Measurements from ENCODE around the gene EVPL. TPM values are rescaled to one million over a fixed set of nuclear protein-coding genes. Genes with fewer than 3 reads are reported as not detected.
"Not testable (repeated sequence)": the region's sequence is repeated elsewhere in the genome, so short reads cannot be mapped to it uniquely, and the experiment has no call there.

The EVPL gene
- polyA plus RNA-seq, 1 donor, result 63.2 TPM

DNA sequence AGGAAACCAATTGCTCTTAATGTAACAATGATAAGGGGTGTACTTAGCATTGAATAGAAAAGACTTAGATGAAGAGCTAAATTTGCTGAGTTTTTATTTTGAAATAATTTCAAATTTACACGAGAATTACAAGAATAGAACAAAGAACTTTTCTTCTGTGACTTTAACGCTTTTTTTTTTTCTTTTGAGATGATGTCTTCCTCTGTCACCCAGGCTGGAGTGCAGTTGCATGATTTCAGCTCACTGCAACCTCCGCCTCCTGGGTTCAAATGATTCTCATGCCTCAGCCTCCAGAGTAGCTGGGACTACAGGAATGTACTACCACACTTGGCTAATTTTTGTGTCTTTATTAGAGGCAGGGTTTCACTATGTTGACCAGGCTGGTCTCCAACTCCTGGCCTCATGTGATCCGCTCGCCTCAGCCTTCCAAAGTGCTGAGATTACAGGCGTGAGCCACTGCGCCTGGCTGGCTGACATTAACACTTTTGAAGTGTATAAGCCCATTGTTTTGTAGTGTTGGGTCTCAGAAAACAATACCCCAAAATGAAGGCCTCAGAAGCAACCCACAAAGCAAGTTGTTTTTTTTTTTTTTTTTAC, 46.0 kb downstream of the EVPL start:
- Histone ChIP-seq H3K27ac (ENCODE audit: low read length) (peak overlapping the region; percentile 14), H3K4me3 (ENCODE audit: low read length) (no peak overlapping the region), H3K4me1 (ENCODE audit: control insufficient read depth, insufficient read depth, low read length) (peaks cover 42% of the 10 kb centered on the region), H3K36me3 (ENCODE audit: control insufficient read depth, insufficient read depth, low read length) (peaks cover 2% of the 10 kb centered on the region), H3K27me3 (ENCODE audit: control insufficient read depth, insufficient read depth, low read length) (no peaks in the 10 kb centered on the region), H3K9me3 (ENCODE audit: control insufficient read depth, low read depth, low read length) (no peaks in the 10 kb centered on the region)
- WGBS (ENCODE audit: insufficient coverage, low lambda C conversion rate), result no CpG with 5 or more reads among the region's 7 CpGs
- no peak for DNase-seq

DNA sequence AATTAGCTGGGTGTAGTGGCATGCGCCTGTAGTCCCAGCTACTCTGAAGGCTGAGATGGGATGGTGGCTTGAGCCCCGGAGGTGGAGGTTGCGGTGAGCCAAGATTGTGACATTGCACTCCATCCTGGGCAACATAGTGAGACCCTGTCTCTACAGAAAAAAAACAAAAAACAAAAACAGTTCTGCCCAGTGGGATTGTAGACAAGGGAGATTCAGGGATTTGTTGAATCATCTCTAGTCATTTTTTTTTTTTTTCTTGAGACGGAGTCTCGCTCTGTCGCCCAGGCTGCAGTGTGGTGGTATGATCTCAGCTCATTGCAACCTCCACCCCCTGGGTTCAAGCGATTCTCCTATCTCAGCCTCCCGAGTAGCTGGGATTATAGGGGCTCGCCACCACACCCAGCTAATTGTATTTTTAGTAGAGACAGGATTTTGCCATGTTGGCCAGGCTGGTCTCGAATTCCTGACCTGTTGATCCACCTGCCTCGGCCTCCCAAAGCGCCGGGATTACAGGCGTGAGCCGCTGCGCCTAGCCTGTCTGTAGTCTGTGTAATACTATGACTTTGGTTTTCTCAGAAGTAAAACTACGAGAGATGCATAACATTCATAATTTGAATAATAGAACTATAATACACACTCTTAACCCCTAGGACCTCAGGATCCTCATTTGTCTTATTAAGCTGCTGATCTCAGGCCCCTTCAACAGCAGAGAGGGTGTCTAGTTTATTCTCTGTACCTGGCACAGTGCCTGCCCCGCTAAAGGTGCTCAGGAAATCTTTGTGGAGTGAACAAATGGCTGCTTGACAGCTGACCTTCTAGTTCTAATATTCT, 46.7 kb downstream of the EVPL start:
- no CpG with 5 or more reads among the region's 18 CpGs for WGBS (ENCODE audit: insufficient coverage, low lambda C conversion rate)
- H3K27ac ChIP-seq (ENCODE audit: low read length), result peak overlapping the region; percentile 99
- H3K27me3 ChIP-seq (ENCODE audit: control insufficient read depth, insufficient read depth, low read length), result no peaks in the 10 kb centered on the region
- H3K4me1 ChIP-seq (ENCODE audit: control insufficient read depth, insufficient read depth, low read length), result peaks cover 45% of the 10 kb centered on the region
- no peaks in the 10 kb centered on the region for H3K36me3 ChIP-seq (ENCODE audit: control insufficient read depth, insufficient read depth, low read length)
- no peaks in the 10 kb centered on the region for H3K9me3 ChIP-seq (ENCODE audit: control insufficient read depth, low read depth, low read length)
- no peak for DNase-seq
- peak overlapping the region; percentile 77 for H3K4me3 ChIP-seq (ENCODE audit: low read length)

DNA sequence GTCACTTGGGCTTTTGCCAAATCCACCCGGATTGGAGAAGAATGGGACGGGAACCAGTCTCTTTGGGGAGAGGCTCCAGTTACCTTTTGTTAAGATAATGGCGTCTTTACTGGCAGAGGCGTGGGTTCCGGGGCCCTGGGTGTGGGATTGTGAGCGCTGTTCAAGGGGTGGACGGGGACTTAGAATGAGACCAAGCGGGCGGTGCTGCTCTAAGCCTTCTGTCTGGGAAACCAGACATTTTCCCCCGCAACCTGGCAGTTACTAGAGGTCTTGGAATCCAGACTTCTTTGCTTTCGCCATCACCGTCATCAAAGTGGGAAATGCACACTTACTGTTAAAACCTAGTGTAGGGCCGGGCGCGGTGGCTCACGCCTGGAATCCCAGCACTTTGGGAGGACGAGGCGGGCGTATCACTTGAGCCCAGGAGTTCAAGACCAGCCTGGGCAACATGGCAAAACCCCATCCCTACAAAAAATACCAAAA, 47.4 kb downstream of the EVPL start:
- Histone ChIP-seq H3K4me1 (ENCODE audit: control insufficient read depth, insufficient read depth, low read length) (peaks cover 48% of the 10 kb centered on the region), H3K27me3 (ENCODE audit: control insufficient read depth, insufficient read depth, low read length) (no peaks in the 10 kb centered on the region)
- WGBS (ENCODE audit: insufficient coverage, low lambda C conversion rate), result no CpG with 5 or more reads among the region's 19 CpGs

DNA sequence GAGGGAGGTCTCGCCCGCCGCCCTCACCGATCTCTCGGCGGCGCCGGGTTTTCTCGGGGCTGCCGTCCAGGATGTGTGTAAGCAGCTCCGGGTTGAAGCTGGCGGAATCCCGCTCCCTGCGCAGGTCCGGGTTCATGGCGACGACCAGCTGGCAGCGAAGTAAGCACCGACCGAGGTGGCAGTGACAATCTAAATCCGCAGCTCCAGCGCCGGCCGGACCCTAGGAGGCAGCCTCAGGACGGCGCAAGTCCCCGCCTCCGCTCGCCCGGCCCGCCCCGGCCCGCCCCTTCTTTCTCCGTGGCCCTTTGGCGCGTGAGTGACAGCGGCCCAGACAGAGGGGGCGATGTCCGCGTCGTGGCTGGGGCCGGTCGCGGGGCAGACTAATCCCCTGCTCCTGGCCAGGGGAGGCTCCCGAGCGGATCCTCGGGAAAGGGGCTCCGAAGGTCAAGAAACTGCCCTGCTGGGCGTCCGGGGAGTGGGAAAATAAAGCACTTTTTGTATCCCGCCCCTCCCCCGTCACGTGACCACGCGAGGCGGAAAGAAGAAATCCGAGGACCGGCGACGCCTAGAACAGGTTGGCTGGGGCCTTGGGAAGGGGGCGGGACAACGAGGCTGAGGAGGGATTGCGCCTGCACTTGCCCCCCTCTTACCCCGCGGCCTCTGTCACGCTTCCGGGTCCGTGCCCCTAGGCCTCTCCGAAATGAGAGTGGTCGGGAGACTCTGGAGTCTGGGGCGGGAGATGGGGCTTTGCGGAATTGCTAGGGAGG, 48.0 kb downstream of the EVPL start, which contains the start of the genes ACOX1 and TEN1:
ACOX1 (minus strand) TSS at position 229 of the 767 bp plus-strand sequence; CDS start at position 136, 93 bp downstream.
TEN1 (plus strand) TSS at position 303 of the 767 bp plus-strand sequence. CDS start 6,953 bp downstream, outside the sequence.
- no peaks in the 10 kb centered on the region for H3K27me3 ChIP-seq (ENCODE audit: control insufficient read depth, insufficient read depth, low read length)
- peaks cover 48% of the 10 kb centered on the region for H3K4me1 ChIP-seq (ENCODE audit: control insufficient read depth, insufficient read depth, low read length)
- H3K9me3 ChIP-seq (ENCODE audit: control insufficient read depth, low read depth, low read length), result no peaks in the 10 kb centered on the region
- H3K36me3 ChIP-seq (ENCODE audit: control insufficient read depth, insufficient read depth, low read length), result no peaks in the 10 kb centered on the region
- no CpG with 5 or more reads among the region's 72 CpGs for WGBS (ENCODE audit: insufficient coverage, low lambda C conversion rate)
- peak within 1 kb of the TSS; percentile 99 for H3K27ac ChIP-seq (ENCODE audit: low read length)
- DNase-seq, result peak; percentile 98 to 99
- peak within 1 kb of the TSS; percentile 77 for H3K4me3 ChIP-seq (ENCODE audit: low read length)

More for the DNA sequence above, 47.4 kb downstream of the EVPL start:
- no peak for DNase-seq
- Histone ChIP-seq H3K27ac (ENCODE audit: low read length) (peak overlapping the region; percentile 99), H3K9me3 (ENCODE audit: control insufficient read depth, low read depth, low read length) (no peaks in the 10 kb centered on the region), H3K36me3 (ENCODE audit: control insufficient read depth, insufficient read depth, low read length) (no peaks in the 10 kb centered on the region), H3K4me3 (ENCODE audit: low read length) (peak overlapping the region; percentile 77)

DNA sequence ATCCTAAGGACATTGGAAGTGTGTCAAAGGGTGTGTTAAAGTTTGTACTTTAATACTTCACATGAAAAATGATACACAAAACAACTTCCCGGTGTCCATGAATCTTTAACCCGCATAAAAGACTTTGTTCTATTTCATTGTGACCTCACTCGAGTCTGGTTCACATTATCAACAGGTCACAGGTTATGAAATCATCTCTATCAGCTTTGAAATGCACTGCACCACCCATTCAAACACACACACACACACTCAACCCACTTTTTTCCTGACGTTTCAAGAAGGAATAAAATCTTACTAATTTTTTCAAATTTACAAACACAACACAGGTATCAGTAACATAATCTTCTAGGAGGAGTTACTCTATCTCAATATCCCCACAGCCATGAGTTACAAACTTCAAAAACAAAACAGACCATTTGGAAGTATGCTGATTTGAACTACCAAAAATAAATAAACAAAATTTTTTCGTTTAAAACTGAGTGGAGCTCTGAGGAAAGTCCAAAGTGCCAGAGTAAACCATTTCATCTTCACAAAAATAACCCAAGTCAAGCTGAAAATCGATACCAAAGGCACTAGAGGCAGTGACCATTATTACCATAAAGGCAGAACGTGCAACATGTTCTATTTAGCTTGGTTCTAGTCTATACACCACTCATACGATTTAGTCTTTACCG, 50.8 kb downstream of the EVPL start:
- H3K36me3 ChIP-seq (ENCODE audit: control insufficient read depth, insufficient read depth, low read length), result peaks cover 16% of the 10 kb centered on the region
- no peaks in the 10 kb centered on the region for H3K27me3 ChIP-seq (ENCODE audit: control insufficient read depth, insufficient read depth, low read length)
- H3K9me3 ChIP-seq (ENCODE audit: control insufficient read depth, low read depth, low read length), result no peaks in the 10 kb centered on the region
- peak; percentile 79 to 93 for DNase-seq
- H3K4me3 ChIP-seq (ENCODE audit: low read length), result peak overlapping the region; percentile 4
- WGBS (ENCODE audit: insufficient coverage, low lambda C conversion rate), result 50% methylated on average over 4 of the region's 9 CpGs
- peak overlapping the region; percentile 76 for H3K27ac ChIP-seq (ENCODE audit: low read length)
- peaks cover 28% of the 10 kb centered on the region for H3K4me1 ChIP-seq (ENCODE audit: control insufficient read depth, insufficient read depth, low read length)

DNA sequence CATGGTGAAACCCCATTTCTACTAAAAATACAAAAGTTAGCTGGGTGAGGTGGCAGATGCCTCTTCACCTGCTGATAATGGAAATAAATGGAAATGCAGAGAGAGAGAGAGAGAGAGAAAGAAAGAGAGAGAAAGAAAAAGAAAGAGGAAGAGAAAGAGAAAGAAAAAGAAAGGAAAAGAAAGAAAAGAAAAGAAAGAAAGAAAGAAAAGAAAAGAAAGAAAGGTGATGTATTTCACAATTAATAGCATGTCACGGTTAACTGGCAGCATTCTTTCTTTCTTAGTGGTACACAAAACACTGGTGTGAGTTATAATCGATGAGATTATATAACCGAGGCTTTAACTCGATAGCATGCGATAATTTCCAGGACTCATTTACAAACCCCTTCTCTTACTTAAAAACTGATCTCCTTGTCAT, 51.3 kb downstream of the EVPL start:
- Histone ChIP-seq H3K27me3 (ENCODE audit: control insufficient read depth, insufficient read depth, low read length) (no peaks in the 10 kb centered on the region), H3K9me3 (ENCODE audit: control insufficient read depth, low read depth, low read length) (no peaks in the 10 kb centered on the region), H3K4me3 (ENCODE audit: low read length) (peak overlapping the region; percentile 4), H3K36me3 (ENCODE audit: control insufficient read depth, insufficient read depth, low read length) (peaks cover 17% of the 10 kb centered on the region), H3K27ac (ENCODE audit: low read length) (peak overlapping the region; percentile 76), H3K4me1 (ENCODE audit: control insufficient read depth, insufficient read depth, low read length) (peaks cover 24% of the 10 kb centered on the region)
- 71% methylated on average over 1 of the region's 5 CpGs for WGBS (ENCODE audit: insufficient coverage, low lambda C conversion rate)
- no peak for DNase-seq

DNA sequence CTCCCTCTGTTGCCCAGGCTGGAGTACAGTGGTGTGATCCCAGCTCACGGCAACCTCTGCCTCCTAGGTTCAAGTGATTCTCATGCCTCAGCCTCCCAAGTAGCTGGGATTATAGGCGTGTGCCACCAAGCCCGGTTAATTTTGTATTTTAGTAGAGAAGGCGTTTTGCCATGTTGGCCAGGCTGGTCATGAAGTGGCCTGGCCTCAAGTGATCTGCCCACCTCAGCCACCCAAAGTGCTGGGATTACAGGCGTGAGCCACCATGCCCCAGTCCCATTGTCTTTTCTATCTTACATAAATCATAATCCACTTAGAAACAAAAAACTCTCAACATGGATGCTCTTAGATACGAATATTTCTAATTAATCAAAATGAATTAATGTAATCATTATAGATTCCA, 51.9 kb downstream of the EVPL start:
- H3K4me3 ChIP-seq (ENCODE audit: low read length), result not testable (repeated sequence)

DNA sequence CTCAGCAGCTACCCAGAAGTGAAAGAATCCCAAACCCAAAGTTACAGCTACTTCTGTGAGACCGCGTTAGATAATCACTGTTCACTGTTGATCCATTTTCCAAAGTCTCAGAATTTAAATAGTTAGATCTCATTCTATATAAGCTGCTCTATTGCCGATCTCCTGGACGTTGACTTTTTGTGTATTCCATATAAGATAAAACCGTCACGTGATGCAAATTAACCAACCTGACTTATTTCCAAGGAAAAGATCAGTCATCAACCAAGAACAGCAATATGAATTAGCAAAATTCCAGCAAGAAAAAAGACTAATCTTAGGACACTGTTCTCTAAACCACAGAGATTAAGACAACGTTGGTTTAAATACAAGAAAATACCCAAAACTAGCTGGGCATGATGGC, 56.5 kb downstream of the EVPL start:
- Histone ChIP-seq H3K4me3 (ENCODE audit: low read length) (no peak overlapping the region), H3K27ac (ENCODE audit: low read length) (no peak overlapping the region), H3K4me1 (ENCODE audit: control insufficient read depth, insufficient read depth, low read length) (peaks cover 8% of the 10 kb centered on the region), H3K9me3 (ENCODE audit: control insufficient read depth, low read depth, low read length) (no peaks in the 10 kb centered on the region), H3K36me3 (ENCODE audit: control insufficient read depth, insufficient read depth, low read length) (peaks cover 31% of the 10 kb centered on the region), H3K27me3 (ENCODE audit: control insufficient read depth, insufficient read depth, low read length) (no peaks in the 10 kb centered on the region)
- WGBS (ENCODE audit: insufficient coverage, low lambda C conversion rate), result 90% methylated on average over 2 of the region's 7 CpGs
- no peak for DNase-seq

More for the DNA sequence above, 51.9 kb downstream of the EVPL start:
- peaks cover 19% of the 10 kb centered on the region for H3K36me3 ChIP-seq (ENCODE audit: control insufficient read depth, insufficient read depth, low read length)
- not testable (repeated sequence) for H3K27me3 ChIP-seq (ENCODE audit: control insufficient read depth, insufficient read depth, low read length); DNase-seq; H3K9me3 ChIP-seq (ENCODE audit: control insufficient read depth, low read depth, low read length)
- WGBS (ENCODE audit: insufficient coverage, low lambda C conversion rate), result 75% methylated on average over 1 of the region's 6 CpGs
- H3K27ac ChIP-seq (ENCODE audit: low read length), result peak overlapping the region; percentile 76
- peaks cover 20% of the 10 kb centered on the region for H3K4me1 ChIP-seq (ENCODE audit: control insufficient read depth, insufficient read depth, low read length)

DNA sequence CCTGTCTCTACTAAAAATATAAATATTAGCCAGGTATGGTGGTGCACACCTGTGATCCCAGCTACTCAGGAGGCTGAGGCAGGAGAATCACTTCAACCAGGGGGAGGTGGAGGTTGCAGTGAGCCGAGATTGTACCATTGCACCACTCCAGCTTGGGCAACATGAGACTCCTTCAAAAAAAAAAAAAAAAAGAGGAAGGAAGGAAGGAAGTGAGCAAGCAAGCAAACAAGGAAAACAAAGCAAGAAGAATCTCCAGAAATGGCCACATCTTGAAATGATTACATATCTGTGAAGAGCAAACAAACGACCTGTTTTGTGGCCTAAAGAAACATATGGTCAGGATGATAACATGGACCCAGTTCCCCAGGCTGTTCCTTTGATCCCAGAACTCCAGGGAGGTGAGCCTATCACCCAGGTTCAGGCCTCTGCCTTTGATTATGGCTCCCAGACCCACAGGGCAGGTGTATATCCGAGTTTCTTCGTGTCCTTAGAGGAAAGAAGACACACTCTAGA, 57.0 kb downstream of the EVPL start:
- Histone ChIP-seq H3K9me3 (ENCODE audit: control insufficient read depth, low read depth, low read length) (no peaks in the 10 kb centered on the region), H3K4me3 (ENCODE audit: low read length) (no peak overlapping the region), H3K27me3 (ENCODE audit: control insufficient read depth, insufficient read depth, low read length) (no peaks in the 10 kb centered on the region), H3K27ac (ENCODE audit: low read length) (no peak overlapping the region), H3K4me1 (ENCODE audit: control insufficient read depth, insufficient read depth, low read length) (peaks cover 4% of the 10 kb centered on the region), H3K36me3 (ENCODE audit: control insufficient read depth, insufficient read depth, low read length) (peaks cover 31% of the 10 kb centered on the region)
- WGBS (ENCODE audit: insufficient coverage, low lambda C conversion rate), result no CpG with 5 or more reads among the region's 4 CpGs
- DNase-seq, result no peak
